HG03460 (cell line): ENCODE results near the gene PRPSAP1.

ENCODE experiments used
- ATAC-seq: cut with Tn5 transposase; IDR thresholded peaks from one replicate; pipeline ENCODE4 v1.9.1; 2021; ENCODE audit not compliant: unreplicated experiment

The PRPSAP1 gene

GRCh38 chr17:76267051-76267576, 86.6 kb downstream of the PRPSAP1 start:
- no peak for ATAC-seq

GRCh38 chr17:76266244-76266938, 87.3 kb downstream of the PRPSAP1 start:
- no peak for ATAC-seq

DNA sequence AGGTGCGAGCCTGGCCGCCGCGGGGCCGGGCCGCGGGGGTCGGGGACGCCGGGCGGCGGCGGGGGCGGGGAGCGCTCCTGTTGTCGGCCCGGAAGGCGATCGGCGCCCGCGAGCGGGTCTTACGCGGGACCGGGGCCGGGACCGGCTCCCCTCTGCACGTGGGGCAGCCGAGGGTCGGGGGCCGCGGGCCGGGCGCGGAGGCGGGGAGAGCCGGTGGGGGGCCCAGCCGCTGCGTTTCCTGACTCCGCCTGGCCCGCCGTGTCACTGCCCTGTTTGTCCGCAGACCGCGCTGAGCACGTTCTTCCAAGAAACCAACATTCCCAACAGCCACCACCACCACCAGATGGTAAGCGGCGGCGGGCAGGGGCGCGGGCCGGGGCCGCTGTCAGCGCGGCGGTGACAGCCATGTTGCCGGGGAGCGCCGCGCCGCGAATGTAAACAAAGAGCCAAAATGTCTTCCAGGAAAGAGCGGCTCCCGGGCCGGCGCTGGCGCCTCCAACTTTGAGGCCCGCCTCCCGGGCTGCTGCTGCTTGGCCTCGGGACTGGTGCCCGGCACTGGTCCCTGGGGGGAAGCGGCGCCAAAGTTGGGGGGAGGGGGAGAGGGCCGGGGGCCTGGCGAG, 88.0 kb downstream of the PRPSAP1 start:
- ATAC-seq = no peak

DNA sequence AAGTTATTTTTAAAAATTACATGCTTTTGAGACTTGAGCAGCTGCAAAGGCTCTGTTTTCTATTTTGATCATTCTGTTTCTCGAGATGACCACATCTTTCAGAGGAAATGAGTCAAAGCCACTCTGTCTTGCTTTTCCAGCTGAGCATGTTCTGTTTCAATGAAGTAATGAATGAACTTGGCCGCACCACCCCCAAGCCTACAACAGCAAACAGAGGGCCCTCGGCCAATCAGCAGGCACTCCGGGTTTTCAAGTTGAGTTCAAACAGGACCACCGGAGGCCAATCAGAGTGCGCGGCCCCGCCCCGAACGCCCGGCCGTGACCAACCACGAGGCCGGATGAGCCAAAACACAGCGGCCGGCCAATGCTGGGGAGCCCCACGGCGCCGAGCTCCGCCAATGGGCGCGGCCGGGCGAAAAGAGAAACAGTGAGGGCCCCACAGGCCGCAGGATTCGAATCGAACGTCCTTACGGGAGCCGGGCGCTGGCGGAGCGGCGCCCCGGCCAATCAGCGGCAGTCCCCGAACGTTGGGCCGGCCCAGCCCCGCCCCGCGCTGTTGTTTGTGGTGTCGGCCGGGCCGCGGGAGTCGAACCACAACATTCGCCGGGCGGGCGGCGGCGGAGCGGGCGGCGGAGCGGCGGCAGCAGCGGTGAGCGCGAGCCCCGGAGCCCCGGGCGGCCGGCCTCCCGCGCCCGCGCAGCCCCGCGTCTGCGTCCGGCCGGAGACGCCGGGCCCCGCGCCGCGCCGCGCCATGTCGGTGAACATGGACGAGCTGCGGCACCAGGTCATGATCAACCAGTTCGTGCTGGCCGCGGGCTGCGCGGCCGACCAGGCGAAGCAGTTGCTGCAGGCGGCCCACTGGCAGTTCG, 88.7 kb downstream of the PRPSAP1 start, which contains the start of gene UBALD2:
TSS of gene UBALD2 (plus strand) at position 594 of the 869 bp plus-strand sequence. CDS start at position 752, 158 bp downstream.
- peak; percentile 61 for ATAC-seq

DNA sequence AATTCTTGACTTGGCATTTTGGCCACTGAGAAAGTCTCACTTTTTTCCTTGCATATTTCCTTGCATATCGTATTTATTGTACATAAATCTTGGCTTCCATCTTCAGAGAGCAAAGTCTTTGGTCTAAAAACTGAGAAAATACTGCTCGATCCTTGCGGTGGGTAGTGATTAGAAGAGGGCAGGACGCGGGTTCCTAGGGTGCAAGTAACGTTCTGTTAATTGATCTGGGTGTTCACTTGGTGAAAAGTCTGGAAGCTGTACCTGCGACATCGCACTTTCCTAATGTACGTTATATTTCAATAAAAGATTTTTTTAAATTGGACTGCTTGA, 89.3 kb downstream of the PRPSAP1 start:
- ATAC-seq = no peak

DNA sequence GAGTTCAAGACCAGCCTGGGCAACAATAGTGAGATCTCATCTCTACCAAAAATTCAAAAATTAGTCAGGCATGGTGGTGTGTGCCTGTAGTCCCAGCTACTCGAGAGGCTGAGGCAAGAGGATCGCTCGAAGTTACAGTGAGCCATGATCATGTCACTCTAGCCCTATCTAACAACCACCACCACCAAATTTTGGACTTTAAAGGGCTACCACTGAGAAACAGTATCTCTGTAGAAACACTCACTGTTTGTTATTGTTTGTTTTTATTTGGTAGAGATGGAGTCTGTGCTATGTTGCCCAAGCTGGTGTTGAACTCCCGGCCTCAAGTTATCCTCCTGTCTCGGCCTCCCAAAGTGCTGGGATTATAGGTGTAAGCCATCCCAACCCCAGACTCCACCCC, 89.8 kb downstream of the PRPSAP1 start:
- ATAC-seq = no peak

DNA sequence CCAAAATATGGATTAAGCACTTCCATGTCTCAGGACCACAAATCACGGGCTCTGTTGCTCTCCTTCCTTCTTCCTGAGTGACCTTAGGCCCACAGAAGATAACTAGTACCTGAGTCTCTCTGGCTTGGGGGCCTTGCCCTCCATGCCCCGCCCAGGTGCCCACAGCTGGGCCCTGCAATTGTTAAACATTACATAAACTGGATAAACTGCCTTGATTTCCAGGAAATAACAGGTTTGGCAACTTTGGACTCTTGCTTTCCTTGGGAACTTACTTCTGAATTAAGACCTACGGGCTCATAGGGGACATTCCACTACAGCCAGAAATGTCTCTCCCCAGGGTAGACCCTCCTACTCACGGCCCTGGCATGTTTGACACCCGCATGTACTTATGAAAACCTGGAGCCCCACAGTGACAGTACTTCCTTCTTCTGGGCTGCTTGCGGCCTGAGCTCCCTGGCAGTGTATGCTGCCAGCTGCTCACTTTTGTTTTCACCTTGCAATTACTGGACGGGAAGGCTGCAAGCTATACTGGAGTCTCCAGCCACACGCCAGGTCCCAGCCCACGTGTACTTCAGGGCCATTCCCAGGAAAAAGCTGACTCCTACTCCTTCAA, 90.9 kb downstream of the PRPSAP1 start:
- no peak for ATAC-seq

- ATAC-seq = no peak
Measured at GRCh38 chr17:76261421-76262215, 92.1 kb downstream of the PRPSAP1 start.

DNA sequence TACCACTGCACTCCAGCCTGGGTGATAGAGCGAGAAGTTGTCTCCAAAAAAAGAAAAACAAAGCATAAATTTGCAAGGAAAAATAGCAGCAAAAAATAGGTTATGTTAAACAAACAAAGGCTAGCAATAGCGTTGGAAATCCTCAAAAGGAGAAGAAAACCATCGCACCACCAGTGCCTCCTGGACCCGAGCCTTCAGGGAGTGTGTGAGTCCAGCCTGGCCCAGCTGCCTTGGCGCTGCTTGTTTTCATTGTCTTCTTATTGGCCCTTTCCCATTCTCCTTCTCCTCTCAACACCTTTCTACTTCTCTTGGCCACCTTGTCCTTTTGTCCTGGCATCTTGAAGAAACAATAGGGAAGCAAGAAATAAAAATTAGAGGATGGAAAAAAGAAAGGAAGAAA, 93.0 kb downstream of the PRPSAP1 start:
- no peak for ATAC-seq

- ATAC-seq = no peak
Measured at GRCh38 chr17:76260220-76260619, 93.5 kb downstream of the PRPSAP1 start.
